Activated CD4-positive, alpha-beta memory T cell treated with anti-CD3 and anti-CD28 coated beads, Interleukin-2, amount 10 ng/mL, durations not matched to agents 7 days and 5 days (primary cell): ENCODE measurements around the gene IDH3A. TPM values are rescaled to one million over a fixed set of nuclear protein-coding genes. Genes with fewer than 3 reads are reported as not detected.

Experiments used
- CTCF ChIA-PET: fragments of 350-600 bp; sonication (Branson Sonifier 250); formaldehyde crosslinking; loops from one replicate; lab custom pipeline; 2021; ENCODE audit warnings: antibody characterized with exemption, inconsistent platforms; lab: Charles Lee
- POLR2A ChIA-PET: fragments of 350-600 bp; sonication (Branson Sonifier 250); formaldehyde crosslinking; loops from one replicate; lab custom pipeline; 2021; ENCODE audit warnings: antibody characterized with exemption; lab: Charles Lee
- DNase-seq: peaks from one replicate; pipeline ENCODE4 v3.0.0-alpha.2; 2020
- H3K27ac Mint-ChIP-seq: one replicate; pipeline ENCODE4 v1.8.0; 2021; ENCODE audit warnings: mild to moderate bottlenecking, mixed read lengths
- H3K27me3 Mint-ChIP-seq: one replicate; pipeline ENCODE4 v1.8.0; 2021; ENCODE audit warnings: mixed read lengths
- H3K36me3 Mint-ChIP-seq: one replicate; pipeline ENCODE4 v1.8.0; 2021; ENCODE audit warnings: low read depth, mixed read lengths
- H3K4me1 Mint-ChIP-seq: one replicate; pipeline ENCODE4 v1.8.0; 2021; ENCODE audit warnings: mixed read lengths
- H3K4me3 Mint-ChIP-seq: one replicate; pipeline ENCODE4 v1.8.0; 2021; ENCODE audit warnings: mild to moderate bottlenecking, mixed read lengths
- H3K9me3 Mint-ChIP-seq: one replicate; pipeline ENCODE4 v1.8.0; 2021; ENCODE audit warnings: mixed read lengths
- total RNA-seq, 2 experiments: library from RNA; stranded (reverse); gene quantifications; one replicate each; pipeline ENCODE4 v1.2.3, GENCODE V29; 2021

IDH3A gene
- 10 to 100 TPM; 73.5 to 85.0 TPM for total RNA-seq

GRCh38 chr15:78149068-78149804 is at the start of gene IDH3A:
Gene IDH3A, plus strand, starts transcription at chr15:78149362. Its CDS starts 42 bp downstream, at chr15:78149404.
- POLR2A ChIA-PET, result interaction anchor here (0.6 to 4.2 kb wide), 16 partner anchors 9 to 741 kb away, joined by 3 to 32 read pairs (median 4); partner anchors contain the start of genes CIB2, DNAJA4 and IREB2
- Mint-ChIP-seq H3K4me1 (peaks cover 41% of the 10 kb centered on the region), H3K4me3 (peak within 1 kb of the TSS; percentile 86), H3K9me3 (no peaks in the 10 kb centered on the region), H3K36me3 (peaks cover 20% of the 10 kb centered on the region), H3K27me3 (no peaks in the 10 kb centered on the region), H3K27ac (peak within 1 kb of the TSS; percentile 79)
- CTCF ChIA-PET, result interaction anchor here (0.6 to 3.6 kb wide), 8 partner anchors 10 to 46 kb away, joined by 3 to 13 read pairs (median 4); partner anchors contain the start of gene CIB2
- DNase-seq, result peak; percentile 99

GRCh38 chr15:78100886-78101285 is 48.3 kb upstream of the IDH3A start:
- H3K27ac Mint-ChIP-seq, result peak overlapping the region; percentile 28
- H3K36me3 Mint-ChIP-seq, result no peaks in the 10 kb centered on the region
- peaks cover 45% of the 10 kb centered on the region for H3K4me1 Mint-ChIP-seq
- POLR2A ChIA-PET, result interaction anchor here (6.1 kb wide), 1 partner anchor 67 kb away, joined by 37 read pairs; no protein-coding TSS in a partner anchor
- CTCF ChIA-PET, result interaction anchor here (0.7 to 1.4 kb wide), 2 partner anchors 66 to 95 kb away, joined by 3 read pairs; no protein-coding TSS in a partner anchor
- no peak for DNase-seq
- no peak overlapping the region for H3K4me3 Mint-ChIP-seq
- H3K27me3 Mint-ChIP-seq, result no peaks in the 10 kb centered on the region
- no peaks in the 10 kb centered on the region for H3K9me3 Mint-ChIP-seq

- no peaks in the 10 kb centered on the region for H3K27me3 Mint-ChIP-seq
- no peak overlapping the region for H3K4me3 Mint-ChIP-seq
- CTCF ChIA-PET, result interaction anchor here (0.7 to 1.4 kb wide), 3 partner anchors 19 to 94 kb away, joined by 3 read pairs; no protein-coding TSS in a partner anchor
- H3K27ac Mint-ChIP-seq, result peak overlapping the region; percentile 88
- no peaks in the 10 kb centered on the region for H3K36me3 Mint-ChIP-seq
- H3K4me1 Mint-ChIP-seq, result peaks cover 52% of the 10 kb centered on the region
- DNase-seq, result no peak
- H3K9me3 Mint-ChIP-seq, result no peaks in the 10 kb centered on the region
- POLR2A ChIA-PET, result interaction anchor here (0.7 to 6.1 kb wide), 3 partner anchors 8 to 68 kb away, joined by 3 to 37 read pairs (median 17); no protein-coding TSS in a partner anchor
Measured at GRCh38 chr15:78101423-78102105, 47.6 kb upstream of the IDH3A start.

GRCh38 chr15:78102211-78102610 is 47.0 kb upstream of the IDH3A start:
- peaks cover 57% of the 10 kb centered on the region for H3K4me1 Mint-ChIP-seq
- DNase-seq, result no peak
- POLR2A ChIA-PET, result interaction anchor here (0.8 to 6.1 kb wide), 3 partner anchors 8 to 68 kb away, joined by 3 to 37 read pairs (median 17); no protein-coding TSS in a partner anchor
- CTCF ChIA-PET, result interaction anchor here (1.4 to 11.6 kb wide), 3 partner anchors 20 to 145 kb away, joined by 3 to 190 read pairs (median 3); no protein-coding TSS in a partner anchor
- no peaks in the 10 kb centered on the region for H3K36me3 Mint-ChIP-seq
- H3K9me3 Mint-ChIP-seq, result no peaks in the 10 kb centered on the region
- H3K4me3 Mint-ChIP-seq, result no peak overlapping the region
- H3K27me3 Mint-ChIP-seq, result no peaks in the 10 kb centered on the region
- H3K27ac Mint-ChIP-seq, result peak overlapping the region; percentile 88

- Mint-ChIP-seq H3K9me3 (no peaks in the 10 kb centered on the region), H3K27me3 (no peaks in the 10 kb centered on the region), H3K4me1 (peaks cover 62% of the 10 kb centered on the region), H3K4me3 (no peak overlapping the region), H3K36me3 (no peaks in the 10 kb centered on the region), H3K27ac (peak overlapping the region; percentile 88)
- no peak for DNase-seq
- CTCF ChIA-PET, result interaction anchor here (1.0 to 11.6 kb wide), 3 partner anchors 20 to 146 kb away, joined by 3 to 190 read pairs (median 3); no protein-coding TSS in a partner anchor
- POLR2A ChIA-PET, result interaction anchor here (0.8 to 6.1 kb wide), 7 partner anchors 9 to 163 kb away, joined by 3 to 37 read pairs (median 7); no protein-coding TSS in a partner anchor
Measured at GRCh38 chr15:78102741-78103140, 46.4 kb upstream of the IDH3A start.

- H3K9me3 Mint-ChIP-seq, result no peaks in the 10 kb centered on the region
- peak; percentile 87 for DNase-seq
- no peaks in the 10 kb centered on the region for H3K27me3 Mint-ChIP-seq
- CTCF ChIA-PET, result interaction anchor here (0.6 to 11.6 kb wide), 4 partner anchors 9 to 147 kb away, joined by 3 to 190 read pairs (median 4); no protein-coding TSS in a partner anchor
- H3K36me3 Mint-ChIP-seq, result no peaks in the 10 kb centered on the region
- peak overlapping the region; percentile 88 for H3K27ac Mint-ChIP-seq
- H3K4me1 Mint-ChIP-seq, result peaks cover 69% of the 10 kb centered on the region
- peak overlapping the region; percentile 55 for H3K4me3 Mint-ChIP-seq
- POLR2A ChIA-PET, result interaction anchor here (1.0 to 6.1 kb wide), 10 partner anchors 10 to 196 kb away, joined by 3 to 37 read pairs (median 7); partner anchors contain the start of genes SKIC8 and TBC1D2B
Measured at GRCh38 chr15:78103406-78104118, 45.6 kb upstream of the IDH3A start.

GRCh38 chr15:78104119-78104479 is 45.1 kb upstream of the IDH3A start:
- no peaks in the 10 kb centered on the region for H3K36me3 Mint-ChIP-seq
- peak overlapping the region; percentile 55 for H3K4me3 Mint-ChIP-seq
- peaks cover 71% of the 10 kb centered on the region for H3K4me1 Mint-ChIP-seq
- no peaks in the 10 kb centered on the region for H3K27me3 Mint-ChIP-seq
- ChIA-PET CTCF (interaction anchor here (0.6 to 11.6 kb wide), 4 partner anchors 9 to 147 kb away, joined by 3 to 190 read pairs (median 58); no protein-coding TSS in a partner anchor), POLR2A (interaction anchor here (0.6 to 6.1 kb wide), 12 partner anchors 10 to 195 kb away, joined by 3 to 37 read pairs (median 6); partner anchors contain the start of genes SKIC8 and TBC1D2B)
- H3K27ac Mint-ChIP-seq, result peak overlapping the region; percentile 88
- no peak for DNase-seq
- no peaks in the 10 kb centered on the region for H3K9me3 Mint-ChIP-seq

GRCh38 chr15:78104566-78105475 is 44.3 kb upstream of the IDH3A start:
- Mint-ChIP-seq H3K4me1 (peaks cover 71% of the 10 kb centered on the region), H3K36me3 (no peaks in the 10 kb centered on the region), H3K9me3 (no peaks in the 10 kb centered on the region), H3K4me3 (peak overlapping the region; percentile 4), H3K27me3 (no peaks in the 10 kb centered on the region), H3K27ac (peak overlapping the region; percentile 88)
- POLR2A ChIA-PET, result interaction anchor here (0.6 to 6.1 kb wide), 13 partner anchors 22 to 195 kb away, joined by 3 to 37 read pairs (median 5); partner anchors contain the start of gene SKIC8
- CTCF ChIA-PET, result interaction anchor here (1.0 to 11.6 kb wide), 5 partner anchors 25 to 148 kb away, joined by 3 to 190 read pairs (median 3); no protein-coding TSS in a partner anchor
- peak; percentile 63 for DNase-seq

- H3K27me3 Mint-ChIP-seq, result no peaks in the 10 kb centered on the region
- no peaks in the 10 kb centered on the region for H3K36me3 Mint-ChIP-seq
- H3K4me1 Mint-ChIP-seq, result peaks cover 71% of the 10 kb centered on the region
- ChIA-PET CTCF (interaction anchor here (1.0 to 11.6 kb wide), 5 partner anchors 26 to 149 kb away, joined by 3 to 190 read pairs (median 3); no protein-coding TSS in a partner anchor), POLR2A (interaction anchor here (0.7 to 6.1 kb wide), 10 partner anchors 17 to 160 kb away, joined by 3 to 37 read pairs (median 4); partner anchors contain the start of gene IDH3A)
- H3K4me3 Mint-ChIP-seq, result peak overlapping the region; percentile 46
- DNase-seq, result peak; percentile 57
- H3K9me3 Mint-ChIP-seq, result no peaks in the 10 kb centered on the region
- H3K27ac Mint-ChIP-seq, result peak overlapping the region; percentile 88
Measured at GRCh38 chr15:78105476-78106241, 43.5 kb upstream of the IDH3A start.

GRCh38 chr15:78107471-78107870 is 41.7 kb upstream of the IDH3A start:
- Mint-ChIP-seq H3K4me1 (peaks cover 61% of the 10 kb centered on the region), H3K4me3 (no peak overlapping the region), H3K36me3 (no peaks in the 10 kb centered on the region), H3K27me3 (no peaks in the 10 kb centered on the region), H3K9me3 (no peaks in the 10 kb centered on the region), H3K27ac (no peak overlapping the region)
- POLR2A ChIA-PET, result interaction anchor here (0.6 to 1.9 kb wide), 5 partner anchors 30 to 96 kb away, joined by 3 to 10 read pairs (median 6); partner anchors contain the start of gene TBC1D2B
- CTCF ChIA-PET, result interaction anchor here (0.7 to 11.6 kb wide), 25 partner anchors 15 to 331 kb away, joined by 3 to 190 read pairs (median 13); partner anchors contain the start of genes CIB2, IDH3A, IREB2 and SH2D7
- DNase-seq, result no peak
